Endothelial cell of umbilical vein (primary cell): ENCODE results near the gene STARD5. TPM values are rescaled to one million over a fixed set of nuclear protein-coding genes. Genes with fewer than 3 reads are reported as not detected.

Source experiments
- BruUV-seq: library from RNA; stranded (reverse); fragments of 400-500 nt; replicated peaks from 2 replicates; lab custom pipeline; 2021; lab: Mats Ljungman, UMichigan
- CTCF ChIA-PET: fragments of 300-600, 350-600 bp; sonication (Branson Sonifier 250); formaldehyde crosslinking; loops from one replicate; lab custom pipeline; 2021; ENCODE audit warnings: antibody characterized with exemption, inconsistent platforms; lab: Charles Lee
- POLR2A ChIA-PET: fragments of 300-600, 350-600 bp; sonication (Branson Sonifier 250); formaldehyde crosslinking; loops from one replicate; lab custom pipeline; 2021; ENCODE audit warnings: antibody characterized with exemption, inconsistent platforms; lab: Charles Lee
- DNase-seq: peaks from one replicate; pipeline ENCODE4 v3.0.0-alpha.2; 2011; ENCODE audit warnings: low read depth, low spot score
- FAIRE-seq: peaks from 2 replicates; lab custom pipeline; 2011; peaks lifted over from hg19 to GRCh38; lab: Jason Lieb, UNC
- H2AFZ ChIP-seq: 2 replicates; pipeline ENCODE4 v1.6.0; 2012; ENCODE audit warnings: low read depth, low read length, control low read depth, inconsistent platforms
- H3K27ac ChIP-seq: 2 replicates; pipeline ENCODE4 v1.5.1; 2011; ENCODE audit warnings: low read depth, mild to moderate bottlenecking, control low read depth, low read length, moderate library complexity; ENCODE audit not compliant: insufficient read depth
- H3K27me3 ChIP-seq, 2 experiments: 2 replicates each; pipeline versions ENCODE4 v1.6.0 to v1.6.1; 2011; ENCODE audit warnings: low read length in 2 of 2, mixed read lengths in 1 of 2; ENCODE audit not compliant: control insufficient read depth in 2 of 2, insufficient read depth in 2 of 2
- H3K36me3 ChIP-seq, 2 experiments: 2 replicates in 1 of 2; 3 replicates in 1 of 2; pipeline ENCODE4 v1.5.1; 2011; ENCODE audit warnings: low read length in 2 of 2, mild to moderate bottlenecking in 1 of 2, moderate library complexity in 1 of 2; ENCODE audit not compliant: control insufficient read depth in 2 of 2, insufficient read depth in 2 of 2; ENCODE audit errors: extremely low read depth in 1 of 2
- H3K4me1 ChIP-seq: 3 replicates; pipeline ENCODE4 v1.5.1; 2011; ENCODE audit warnings: mild to moderate bottlenecking, low read length; ENCODE audit not compliant: control insufficient read depth, insufficient read depth; ENCODE audit errors: extremely low read depth
- H3K4me2 ChIP-seq: 2 replicates; pipeline ENCODE4 v1.6.1; 2011; ENCODE audit warnings: low read length, control low read depth, mixed read lengths; ENCODE audit not compliant: insufficient read depth
- H3K4me3 ChIP-seq, 3 experiments: fragments of 200-600 bp in 1 of 3; sonication (generic), shearing (Covaris generic) in 1 of 3; replicated peaks in 1 of 3; 2 replicates each; pipeline ENCODE4 v1.5.1; 2011 to 2016; ENCODE audit warnings: control low read depth in 3 of 3, low read length in 3 of 3, mild to moderate bottlenecking in 2 of 3, inconsistent platforms in 1 of 3, low read depth in 1 of 3, moderate library complexity in 1 of 3; ENCODE audit not compliant: insufficient read depth in 1 of 3
- H3K79me2 ChIP-seq: 2 replicates; pipeline ENCODE4 v1.6.0; 2012; ENCODE audit warnings: low read length, inconsistent platforms; ENCODE audit not compliant: control insufficient read depth, insufficient read depth
- H3K9ac ChIP-seq: replicated peaks from 2 replicates; pipeline ENCODE3; 2011; ENCODE audit warnings: low read length, control low read depth; ENCODE audit not compliant: insufficient read depth; ENCODE audit errors: extremely low read depth
- H3K9me1 ChIP-seq: replicated peaks from 3 replicates; pipeline ENCODE4 v1.6.0; 2011; ENCODE audit warnings: mild to moderate bottlenecking, low read length; ENCODE audit not compliant: control insufficient read depth, insufficient read depth; ENCODE audit errors: extremely low read depth
- H3K9me3 ChIP-seq: replicated peaks from 2 replicates; pipeline ENCODE4 v1.5.1; 2012; ENCODE audit warnings: low read length, inconsistent platforms; ENCODE audit not compliant: control insufficient read depth, insufficient read depth
- H4K20me1 ChIP-seq: replicated peaks from 2 replicates; pipeline ENCODE3; 2011; ENCODE audit warnings: mild to moderate bottlenecking, low read length; ENCODE audit not compliant: control insufficient read depth, insufficient read depth; ENCODE audit errors: extremely low read depth
- EZH2 ChIP-seq: IDR thresholded peaks from 2 replicates; pipeline ENCODE4 v1.6.1; 2012; ENCODE audit warnings: borderline replicate concordance, low read depth, mild to moderate bottlenecking, moderate library complexity, low read length, inconsistent platforms; ENCODE audit not compliant: severe bottlenecking
- GATA2 ChIP-seq: IDR thresholded peaks from 2 replicates; pipeline ENCODE4 v1.7.0; 2011; ENCODE audit warnings: low read depth, mild to moderate bottlenecking, moderate library complexity, mixed read lengths, low read length; ENCODE audit not compliant: insufficient read length, insufficient read depth
- JUN ChIP-seq: IDR thresholded peaks from 2 replicates; pipeline ENCODE4 v1.6.1; 2011; ENCODE audit warnings: borderline replicate concordance, low read depth; ENCODE audit not compliant: insufficient read length, insufficient read depth
- MYC ChIP-seq: IDR thresholded peaks from one replicate; pipeline ENCODE4 v1.6.1; 2011; ENCODE audit warnings: mild to moderate bottlenecking, low read depth, low read length
- POLR2AphosphoS5 ChIP-seq: IDR thresholded peaks from 2 replicates; pipeline ENCODE4 v1.6.1; 2012; ENCODE audit warnings: low read depth, mild to moderate bottlenecking, control low read depth, low read length, moderate library complexity; ENCODE audit not compliant: insufficient read depth
- dilution Hi-C: fragments of 300-500 bp; cut with MboI; formaldehyde crosslinking; loops from one replicate; pipeline ENCODE4 v1.15.0; 2019; ENCODE audit warnings: low sequenced_read_pairs; ENCODE audit not compliant: extremely low pct_ligation_motif_present
- intact Hi-C: fragments of 100-400 bp; cut with micrococcal nuclease; formaldehyde crosslinking; loops from one replicate; pipeline ENCODE4 v1.10.0; 2022
- polyA plus RNA-seq, 4 experiments: library from polyadenylated mRNA; depleted of rRNA in 3 of 4; stranded (reverse) in 3 of 4; unstranded in 1 of 4; fragments of >200 nt; gene quantifications; 2 replicates each; pipeline versions ENCODE4 v1.2.1 to v1.2.3, GENCODE V29; 2011 to 2012; ENCODE audit warnings: missing spikeins in 1 of 4
- total RNA-seq: library from RNA; stranded (reverse); gene quantifications from 2 replicates; pipeline ENCODE4 v1.2.3, GENCODE V29; 2021
- TF ChIP-seq, protein P1 (sequence below), 2 donors: IDR thresholded peaks; 1 replicate in 1 of 2; 2 replicates in 1 of 2; pipeline ENCODE4 v1.5.1; 2011; ENCODE audit warnings: low read length in 2 of 2, mild to moderate bottlenecking in 2 of 2, moderate library complexity in 2 of 2, control low read depth in 1 of 2, inconsistent platforms in 1 of 2, low read depth in 1 of 2; ENCODE audit not compliant: insufficient read depth in 1 of 2; ENCODE audit errors: extremely low read depth in 1 of 2
- TF ChIP-seq, protein P2 (sequence below): IDR thresholded peaks from 2 replicates; pipeline ENCODE4 v1.6.1; 2011; ENCODE audit not compliant: insufficient read depth, insufficient read length

STARD5 gene
- total and polyA plus RNA-seq, 2 donors (not counting 3 experiments of a cell fraction or from before 2014, with no cell fraction given): 2.2 to 3.0 TPM

DNA sequence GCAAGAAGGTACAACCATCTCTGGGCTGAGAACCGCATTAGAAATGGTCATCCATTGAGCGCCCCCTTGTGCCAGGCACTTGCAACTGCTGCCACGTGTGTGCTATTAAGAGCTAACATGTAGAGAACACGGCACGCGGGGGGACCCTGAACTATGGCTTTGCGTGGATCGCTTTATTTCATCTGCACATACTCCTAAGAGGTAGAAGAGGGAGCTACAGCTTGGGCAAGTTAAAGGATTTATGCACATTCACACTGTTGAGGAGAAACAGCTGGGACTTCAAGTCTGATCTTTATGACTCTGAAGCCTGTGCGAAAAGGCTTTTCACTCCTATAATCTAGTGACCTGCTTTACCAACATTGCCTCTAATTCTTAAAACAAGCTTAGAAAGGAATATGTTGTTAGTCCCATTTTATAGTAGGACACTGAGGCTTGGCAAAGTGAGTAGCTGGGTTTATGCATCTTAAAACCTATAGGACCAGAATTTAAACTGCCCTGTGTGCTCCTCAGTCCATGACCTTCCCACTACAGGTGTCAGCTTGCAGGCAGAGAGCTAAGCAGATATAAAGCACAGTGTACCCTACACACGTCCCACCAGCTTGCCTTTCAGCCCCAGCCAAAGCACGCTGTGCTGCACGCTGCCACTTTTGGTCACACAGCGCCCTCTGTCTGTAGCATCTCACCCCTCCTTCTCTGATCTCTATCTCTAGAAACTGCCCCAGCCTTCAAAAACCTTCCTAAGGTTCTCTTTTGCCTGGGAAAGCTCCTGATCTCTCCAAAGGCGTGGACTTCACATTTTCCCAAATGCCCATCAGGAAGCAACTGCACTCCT, 57.8 kb downstream of the STARD5 start:
- H2AFZ ChIP-seq: peak overlapping the region; percentile 52
- H3K27ac ChIP-seq: no peak overlapping the region
- ChIA-PET CTCF (interaction anchor here (0.5 to 5.7 kb wide), 155 partner anchors 9 to 1025 kb away, joined by 3 to 472 read pairs (median 5); partner anchors contain the start of genes CEMIP, CFAP161, EFL1 and SAXO2), POLR2A (interaction anchor here (0.5 kb wide), 1 partner anchor 84 kb away, joined by 3 read pairs; no protein-coding TSS in a partner anchor)
- peaks cover 5% of the 10 kb centered on the region for H3K4me1 ChIP-seq
- peak; percentile 87 for FAIRE-seq
- peaks cover 0 to 2% of the 10 kb centered on the region in 2 experiments for H3K27me3 ChIP-seq
- TF ChIP-seq, protein P1, sequence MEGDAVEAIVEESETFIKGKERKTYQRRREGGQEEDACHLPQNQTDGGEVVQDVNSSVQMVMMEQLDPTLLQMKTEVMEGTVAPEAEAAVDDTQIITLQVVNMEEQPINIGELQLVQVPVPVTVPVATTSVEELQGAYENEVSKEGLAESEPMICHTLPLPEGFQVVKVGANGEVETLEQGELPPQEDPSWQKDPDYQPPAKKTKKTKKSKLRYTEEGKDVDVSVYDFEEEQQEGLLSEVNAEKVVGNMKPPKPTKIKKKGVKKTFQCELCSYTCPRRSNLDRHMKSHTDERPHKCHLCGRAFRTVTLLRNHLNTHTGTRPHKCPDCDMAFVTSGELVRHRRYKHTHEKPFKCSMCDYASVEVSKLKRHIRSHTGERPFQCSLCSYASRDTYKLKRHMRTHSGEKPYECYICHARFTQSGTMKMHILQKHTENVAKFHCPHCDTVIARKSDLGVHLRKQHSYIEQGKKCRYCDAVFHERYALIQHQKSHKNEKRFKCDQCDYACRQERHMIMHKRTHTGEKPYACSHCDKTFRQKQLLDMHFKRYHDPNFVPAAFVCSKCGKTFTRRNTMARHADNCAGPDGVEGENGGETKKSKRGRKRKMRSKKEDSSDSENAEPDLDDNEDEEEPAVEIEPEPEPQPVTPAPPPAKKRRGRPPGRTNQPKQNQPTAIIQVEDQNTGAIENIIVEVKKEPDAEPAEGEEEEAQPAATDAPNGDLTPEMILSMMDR (IDR thresholded peaks at IDR 0.05; ENCODE audit: extremely low read depth in 1 of 2, insufficient read depth in 1 of 2, low read depth in 1 of 2, low read length in 2 of 2): peak; percentile 93 to 94
- TF ChIP-seq EZH2 (no peak), JUN (no peak), POLR2AphosphoS5 (no peak), MYC (peak; percentile 78), GATA2 (peak; percentile 93)
- TF ChIP-seq, protein P2, sequence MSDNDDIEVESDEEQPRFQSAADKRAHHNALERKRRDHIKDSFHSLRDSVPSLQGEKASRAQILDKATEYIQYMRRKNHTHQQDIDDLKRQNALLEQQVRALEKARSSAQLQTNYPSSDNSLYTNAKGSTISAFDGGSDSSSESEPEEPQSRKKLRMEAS: peak; percentile 72
- no peaks in the 10 kb centered on the region for H4K20me1 ChIP-seq
- H3K79me2 ChIP-seq: no peaks in the 10 kb centered on the region
- H3K4me2 ChIP-seq: peak overlapping the region; percentile 49
- DNase-seq: peak; percentile 80
- no peak overlapping the region for H3K4me3 ChIP-seq
- BruUV-seq: no TSS peak
- intact Hi-C loops (loop anchor here (1.0 to 2.0 kb wide), 7 partner anchors 111 to 847 kb away; no protein-coding TSS in a partner anchor), dilution Hi-C loops (no loop called here)
- no peaks in the 10 kb centered on the region for H3K36me3 ChIP-seq
- no peaks in the 10 kb centered on the region for H3K9me3 ChIP-seq
- no peaks in the 10 kb centered on the region for H3K9me1 ChIP-seq
- no peak overlapping the region for H3K9ac ChIP-seq
